Lung microvascular endothelial cell (primary cell): ENCODE measurements around the gene ADARB2. TPM values are rescaled to one million over a fixed set of nuclear protein-coding genes. Genes with fewer than 3 reads are reported as not detected.

ENCODE experiments used
- DNase-seq, 2 donors: peaks; one replicate each; pipeline versions ENCODE4 v3.0.0 to v3.0.0-alpha.2; 2010; ENCODE audit warnings: low read depth in 2 of 2
- total RNA-seq: library from RNA; depleted of rRNA; stranded (reverse); fragments of >200 nt; gene quantifications from 2 replicates; pipeline ENCODE4 v1.2.1, GENCODE V29; 2014

ADARB2 gene
- total RNA-seq, 1 donor from 2014 or later, result 2.0 TPM

- DNase-seq, result no peak
Observed at GRCh38 chr10:1198453-1199344, 538.6 kb downstream of the ADARB2 start.

DNA sequence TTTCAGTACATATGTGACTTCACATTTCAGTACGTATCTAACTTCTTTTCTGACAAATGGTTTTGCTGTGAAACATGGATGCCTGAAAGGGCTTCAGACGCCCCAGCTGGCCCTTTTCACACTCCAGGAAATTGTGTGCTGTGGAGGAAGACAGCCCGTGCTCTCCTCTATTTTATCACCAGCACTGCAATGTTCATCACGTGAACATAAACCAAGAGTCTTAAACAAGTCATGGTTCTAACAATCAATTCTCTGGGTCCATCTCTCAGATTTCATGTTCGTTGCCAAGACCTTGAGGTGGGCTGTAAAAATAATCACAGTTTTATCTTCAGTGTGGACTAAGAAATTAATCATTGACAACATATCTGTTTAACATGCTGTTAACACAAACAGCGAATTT lies 539.9 kb downstream of the ADARB2 start:
- DNase-seq, result no peak

DNA sequence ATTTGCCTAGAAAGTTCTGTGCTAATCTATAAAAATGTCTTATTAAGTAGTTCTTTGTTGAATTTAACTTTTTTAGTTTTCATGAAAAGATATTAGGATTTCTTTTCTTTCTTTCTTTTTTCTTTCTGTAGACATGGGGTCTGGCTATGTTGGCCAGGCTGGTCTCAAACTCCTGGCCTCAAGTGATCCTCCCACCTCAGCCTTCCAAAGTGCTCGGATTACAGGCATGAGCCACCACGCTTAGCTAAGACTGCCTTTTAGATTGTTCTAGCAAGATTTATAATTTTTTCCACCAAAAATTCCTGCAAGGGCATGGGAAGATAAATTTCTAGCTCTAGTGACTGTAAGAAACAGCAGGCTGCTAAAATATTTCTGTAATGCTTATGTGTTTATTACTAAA lies 540.7 kb downstream of the ADARB2 start:
- no peak for DNase-seq

DNA sequence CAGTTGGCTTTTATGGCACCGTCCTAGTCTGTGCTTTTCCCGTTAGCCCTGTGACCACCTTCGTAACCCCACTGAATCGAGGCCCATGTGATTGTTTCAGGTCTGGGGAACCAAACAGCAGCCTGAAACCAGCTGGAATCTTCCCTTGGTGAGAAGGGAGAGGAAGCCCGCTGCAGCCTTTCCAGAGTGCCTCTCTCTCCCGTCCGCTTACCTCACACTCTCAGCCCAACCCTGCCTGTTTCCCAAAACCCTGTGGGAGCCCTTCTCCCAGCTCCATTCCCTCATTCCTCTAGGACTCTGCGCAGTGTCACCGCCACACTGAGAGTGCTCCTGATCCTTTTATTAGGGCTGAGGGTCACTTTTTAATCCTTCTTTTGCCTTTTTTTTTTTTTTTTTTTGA lies 541.5 kb downstream of the ADARB2 start:
- no peak for DNase-seq

- DNase-seq, result no peak
Observed at GRCh38 chr10:1194161-1194560, 543.2 kb downstream of the ADARB2 start.

- DNase-seq, result no peak
Observed at GRCh38 chr10:1193561-1193960, 543.8 kb downstream of the ADARB2 start.

GRCh38 chr10:1191752-1192151 lies 545.6 kb downstream of the ADARB2 start:
- DNase-seq, result no peak

DNA sequence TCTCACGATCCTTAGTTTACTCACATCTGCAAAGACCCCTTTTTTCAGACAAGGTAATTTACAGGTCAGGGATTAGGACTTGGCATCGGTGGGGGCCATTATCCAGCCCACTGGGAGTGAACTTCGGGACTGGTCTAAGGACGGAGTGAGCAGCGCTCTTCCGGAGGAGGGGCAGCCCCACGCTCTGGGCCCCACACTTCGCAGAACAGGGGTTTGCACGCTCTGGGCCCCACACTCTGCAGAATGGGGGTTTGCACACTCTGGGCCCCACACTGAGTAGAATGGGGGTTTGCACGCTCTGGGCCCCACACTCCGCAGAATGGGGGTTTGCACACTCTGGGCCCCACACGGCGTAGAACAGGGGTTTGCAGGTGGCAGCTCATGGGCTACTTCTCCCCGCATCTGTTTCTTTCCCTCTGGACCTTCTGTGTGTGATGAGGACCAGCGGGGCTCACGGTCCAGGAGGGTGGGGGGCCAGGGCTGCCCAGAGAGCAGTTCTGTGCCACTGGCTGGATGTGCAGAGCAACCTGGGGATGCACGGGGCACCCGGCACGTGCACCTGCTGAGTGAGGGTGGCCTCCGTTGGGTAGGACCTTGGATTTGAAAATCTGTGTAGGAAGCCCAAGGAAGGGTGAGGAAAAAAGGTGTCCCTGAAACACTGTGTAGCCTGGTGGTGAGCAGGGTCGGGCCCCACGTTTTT lies 546.4 kb downstream of the ADARB2 start:
- no peak for DNase-seq

DNA sequence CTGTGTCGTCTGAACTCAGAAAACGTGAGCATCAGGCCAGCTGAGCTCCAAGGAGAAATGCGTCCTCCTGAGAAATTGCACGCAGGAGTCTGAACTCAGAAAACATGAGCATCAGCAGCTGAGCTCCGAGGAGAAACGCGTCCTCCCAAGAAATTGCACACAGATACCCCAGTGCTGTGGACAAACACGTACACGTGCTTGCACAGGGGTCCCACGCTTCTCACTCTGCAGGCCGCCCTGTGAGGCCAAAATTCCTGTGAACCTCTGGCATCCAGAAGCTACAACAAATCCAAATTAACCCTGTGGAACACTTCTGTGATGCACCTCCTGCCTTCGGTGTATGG lies 547.3 kb downstream of the ADARB2 start:
- no peak for DNase-seq

DNA sequence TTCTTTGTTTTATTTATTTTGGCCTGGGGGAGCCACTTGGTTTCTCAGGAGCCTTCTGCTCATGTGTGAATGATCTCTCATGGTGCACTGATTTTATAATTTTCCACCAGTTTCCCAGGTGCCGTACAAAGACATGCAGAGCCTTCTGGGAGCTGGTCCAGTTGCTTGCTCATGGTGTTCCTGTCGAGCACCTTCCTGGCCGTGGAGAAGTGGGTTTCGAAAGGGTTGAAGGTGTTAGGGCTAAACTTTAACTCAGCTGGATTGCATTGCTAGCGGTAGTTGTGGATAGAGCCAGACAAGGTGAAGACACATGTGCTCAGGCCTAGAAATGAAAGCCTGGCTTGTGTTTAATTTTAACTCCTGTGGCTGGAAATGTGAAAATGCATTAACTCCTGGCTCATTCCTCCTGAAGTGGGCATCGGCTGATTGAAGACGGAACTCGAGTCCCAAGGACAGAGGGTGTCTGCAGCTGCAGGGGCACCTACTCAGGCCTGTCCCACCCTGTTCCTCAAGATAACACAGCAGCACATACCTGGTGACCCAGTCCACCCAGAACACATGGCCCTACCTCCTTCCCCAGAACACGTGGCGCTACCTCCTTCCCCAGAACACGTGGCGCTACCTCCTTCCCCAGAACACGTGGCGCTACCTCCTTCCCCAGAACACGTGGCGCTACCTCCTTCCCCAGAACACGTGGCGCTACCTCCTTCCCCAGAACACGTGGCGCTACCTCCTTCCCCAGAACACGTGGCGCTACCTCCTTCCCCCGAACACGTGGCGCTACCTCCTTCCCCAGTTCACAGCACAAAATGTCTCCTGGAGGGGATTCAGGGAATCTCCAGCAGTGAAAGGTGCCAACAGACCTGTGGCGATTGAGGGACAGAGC lies 547.9 kb downstream of the ADARB2 start:
- DNase-seq, result no peak

DNA sequence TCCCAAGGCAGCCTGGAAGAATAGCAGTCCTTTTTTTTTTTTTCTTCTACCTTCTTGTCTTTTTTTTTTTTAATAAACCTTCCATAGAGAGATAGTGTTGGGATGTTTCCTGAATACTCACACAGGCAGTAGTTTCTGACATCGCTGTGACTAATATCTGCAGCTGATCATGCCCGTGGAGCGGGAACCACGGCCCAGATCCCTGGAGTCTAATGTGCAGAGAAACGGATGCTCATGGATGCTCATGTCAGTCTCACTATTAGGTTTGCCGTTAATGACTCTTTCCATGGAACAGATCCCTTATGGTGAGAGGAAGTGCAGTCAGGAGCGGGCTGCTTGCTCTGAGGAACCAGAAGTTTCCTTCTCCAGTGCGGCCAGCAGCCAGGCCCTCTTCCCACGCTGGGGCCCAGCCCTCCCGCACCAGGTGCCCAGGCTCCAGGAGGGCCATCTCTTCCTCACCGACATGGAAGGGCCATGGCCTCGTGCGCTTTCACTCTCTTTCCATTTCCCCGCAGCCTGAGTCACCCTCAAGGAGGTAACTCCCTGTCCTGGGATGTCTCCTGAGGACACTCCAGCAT lies 548.7 kb downstream of the ADARB2 start:
- peak in 1 of 2 donors; percentile 10 for DNase-seq

- no peak for DNase-seq
Observed at GRCh38 chr10:1187855-1188557, 549.3 kb downstream of the ADARB2 start.

DNA sequence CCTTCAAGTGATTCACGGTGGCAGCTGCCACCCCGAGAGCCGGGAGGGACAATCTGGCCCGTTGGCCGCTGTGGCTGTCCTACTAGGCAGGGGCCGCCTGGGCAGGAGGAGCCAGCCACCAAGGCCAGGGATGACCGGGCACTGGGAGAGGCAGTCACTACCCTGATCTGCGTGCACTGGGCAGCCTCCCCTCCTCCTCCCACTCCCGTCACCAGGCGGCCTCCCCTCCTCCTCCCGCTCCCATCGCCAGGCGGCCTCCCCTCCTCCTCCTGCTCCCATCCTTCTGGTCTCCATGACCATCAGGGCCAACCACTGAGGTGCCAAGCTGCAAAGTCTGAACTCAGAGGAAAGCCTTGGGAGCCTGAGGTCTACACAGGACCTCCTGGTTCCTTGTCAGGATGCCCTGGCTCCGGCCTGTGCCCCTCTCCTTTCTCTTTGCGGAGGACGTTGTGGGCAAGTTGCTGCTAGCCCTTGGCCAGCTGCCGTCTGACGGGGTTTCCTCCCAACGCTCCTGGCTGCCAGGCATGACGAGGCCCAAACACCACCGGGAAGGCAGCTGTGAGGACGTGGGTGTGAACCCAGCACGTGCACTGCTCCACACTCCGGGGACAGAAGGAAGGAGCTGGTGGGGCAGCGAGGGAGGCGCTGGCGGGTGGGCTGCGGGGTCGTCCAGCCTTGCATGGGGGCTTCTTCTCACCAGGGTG lies 550.0 kb downstream of the ADARB2 start:
- DNase-seq, result no peak

- no peak for DNase-seq
Observed at GRCh38 chr10:1186683-1186990, 550.7 kb downstream of the ADARB2 start.

- DNase-seq, result no peak
Observed at GRCh38 chr10:1185911-1186682, 551.2 kb downstream of the ADARB2 start.

GRCh38 chr10:1184541-1185430 lies 552.5 kb downstream of the ADARB2 start:
- no peak for DNase-seq

DNA sequence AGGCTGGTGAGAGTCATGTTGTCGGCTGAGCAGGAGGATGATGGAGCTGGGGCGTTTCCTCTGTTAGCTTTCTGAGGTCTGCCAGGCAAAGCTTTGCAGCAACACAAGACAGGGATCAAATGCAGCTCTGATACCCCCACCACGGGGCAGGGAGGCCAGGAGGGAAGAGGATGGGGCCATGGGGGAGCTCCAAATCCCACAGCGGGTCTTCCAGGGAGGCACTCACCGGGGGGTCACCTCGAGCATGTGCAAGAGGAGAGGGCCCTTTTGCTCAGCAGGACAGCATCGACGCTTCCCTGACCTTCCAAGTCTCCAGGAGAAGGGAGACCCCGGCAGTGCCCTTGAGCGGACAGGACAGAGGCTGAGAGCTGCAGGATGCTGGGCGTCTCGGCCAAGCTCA lies 553.6 kb downstream of the ADARB2 start:
- DNase-seq, result no peak

DNA sequence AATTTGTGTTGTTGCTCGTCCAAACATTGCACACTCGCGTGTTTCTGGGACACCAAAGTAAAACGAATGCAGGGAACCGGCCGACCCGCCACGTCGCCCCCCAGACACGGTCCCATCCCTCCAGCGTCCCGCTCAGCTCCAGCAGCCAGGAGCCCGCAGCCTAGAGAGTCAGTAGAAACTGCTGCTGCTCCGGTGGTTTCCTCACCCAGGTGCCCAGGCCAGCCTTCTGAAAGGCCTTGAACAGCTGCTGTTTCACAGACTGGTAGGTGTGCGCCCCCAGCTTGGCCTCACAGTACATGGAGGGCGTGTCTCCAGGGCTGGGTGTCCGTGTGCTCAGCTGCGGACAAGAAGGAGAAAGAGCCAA lies 554.3 kb downstream of the ADARB2 start:
- no peak for DNase-seq
